ENCODE measurements around the gene L3MBTL3.

Gene L3MBTL3

DNA sequence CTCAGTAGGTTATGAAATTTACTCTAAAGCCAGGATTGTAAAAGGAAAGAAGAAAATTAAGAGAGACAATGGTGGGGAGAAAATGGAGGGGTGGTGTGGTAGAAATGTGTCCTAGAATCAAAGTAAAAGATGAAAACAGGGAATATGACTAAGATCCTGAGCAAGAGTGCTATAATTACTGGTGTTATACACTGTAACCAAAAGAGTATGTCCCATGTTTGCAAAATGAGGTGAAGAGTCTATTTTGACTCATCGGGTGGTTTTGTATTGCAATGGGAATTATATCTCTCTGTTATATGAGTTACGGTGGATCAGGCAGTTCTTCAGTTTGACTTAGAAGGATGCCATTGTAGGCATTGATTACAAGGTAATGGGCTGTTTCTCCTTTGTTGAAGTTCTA lies 8.5 kb downstream of the L3MBTL3 start:
- DNase-seq: no peak

- no peak for DNase-seq
Observed at GRCh38 chr6:130027948-130028347, 9.6 kb downstream of the L3MBTL3 start.

DNA sequence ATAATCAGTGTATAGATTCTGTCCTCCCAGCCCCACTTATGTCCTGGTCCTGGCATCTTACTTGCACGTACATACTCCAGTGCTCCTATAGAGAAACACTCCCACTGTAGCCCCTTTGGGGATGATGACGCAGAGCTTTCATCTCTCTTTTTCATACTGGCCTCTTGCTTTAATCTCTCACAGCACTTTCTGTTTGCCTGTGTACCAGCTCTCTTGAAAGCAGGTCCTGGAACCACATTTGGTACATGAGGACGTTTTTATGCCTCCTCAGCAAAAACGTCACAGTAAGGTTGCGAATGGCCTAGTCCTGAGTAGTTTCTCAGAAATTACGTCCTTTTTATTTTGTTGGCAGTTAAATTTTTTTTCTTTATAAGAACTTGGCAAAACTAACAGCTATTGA lies 10.8 kb downstream of the L3MBTL3 start:
- no peak for DNase-seq

GRCh38 chr6:130032758-130033340 lies 14.5 kb downstream of the L3MBTL3 start:
- no peak for DNase-seq

DNA sequence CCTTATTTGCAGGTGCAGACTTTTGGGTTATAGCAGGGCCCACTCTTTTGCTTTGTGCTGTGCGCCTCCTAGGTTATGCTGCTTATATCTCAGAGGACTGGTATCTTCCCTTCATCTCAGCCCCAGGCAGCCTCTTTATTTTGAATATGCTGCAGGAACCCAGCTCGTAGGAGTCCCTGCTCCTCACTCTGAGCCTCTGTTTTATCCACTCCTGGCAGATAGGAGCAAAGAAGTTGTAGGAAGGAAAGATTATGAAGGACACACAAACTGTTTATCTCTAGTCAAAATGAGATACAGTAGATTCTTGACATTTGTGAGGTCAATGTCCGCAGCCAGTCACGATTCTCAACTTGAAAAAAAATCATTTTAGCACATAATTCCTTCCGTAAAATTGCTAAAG lies 15.6 kb downstream of the L3MBTL3 start:
- no peak for DNase-seq

DNA sequence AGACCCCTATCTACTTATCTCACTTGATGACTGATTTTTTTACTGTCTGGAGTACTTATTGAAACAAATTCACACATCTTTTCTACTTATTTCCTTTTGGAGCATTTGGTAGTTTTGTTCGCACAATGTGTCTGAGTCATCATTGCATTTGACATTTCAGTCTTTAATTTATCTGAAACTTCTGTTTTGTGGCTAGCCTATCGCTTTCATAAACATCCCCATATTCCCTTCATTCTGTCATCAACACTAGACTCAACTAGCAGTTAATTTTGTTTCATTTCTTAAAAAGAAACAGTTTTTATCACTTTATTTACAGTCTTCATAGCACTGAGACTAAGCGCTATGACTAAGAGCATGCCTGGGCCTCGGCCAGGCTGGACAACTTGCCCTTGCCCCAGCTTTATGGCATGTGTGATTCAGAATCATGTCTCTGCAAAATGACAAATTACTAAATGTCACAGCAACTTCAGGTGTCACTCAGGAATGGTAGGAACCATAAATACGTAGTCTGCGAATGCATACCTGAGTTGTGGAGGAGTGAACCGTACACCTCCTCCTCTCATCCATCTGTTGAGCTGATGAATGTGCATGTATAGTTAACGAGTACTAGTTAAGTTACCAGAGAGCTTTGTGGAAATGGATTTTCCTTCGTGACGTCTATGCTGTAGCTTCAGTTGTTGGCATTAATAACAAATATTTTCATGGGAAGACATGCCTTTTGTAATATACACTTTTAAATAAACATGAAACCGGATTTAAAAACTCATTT lies 16.2 kb downstream of the L3MBTL3 start:
- DNase-seq: no peak

DNA sequence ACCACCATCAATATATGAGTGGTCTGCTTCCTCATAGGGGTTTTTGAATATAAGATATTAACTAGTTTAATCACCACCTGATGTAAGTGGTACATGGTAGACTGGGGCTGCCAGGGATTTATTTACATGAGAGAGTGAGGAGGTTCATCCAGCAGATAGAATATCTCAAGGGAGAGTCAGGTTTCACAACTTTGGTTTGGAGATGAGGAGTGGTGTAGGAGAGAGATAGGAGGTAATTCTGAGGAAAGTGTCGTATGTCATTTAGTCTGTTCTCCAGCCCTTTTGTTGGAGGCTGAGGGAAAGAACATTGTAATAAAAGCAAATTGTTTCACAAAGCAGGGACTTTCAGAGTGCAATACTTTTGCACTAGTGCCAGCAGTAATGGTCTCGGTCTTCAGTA lies 16.8 kb downstream of the L3MBTL3 start:
- no peak for DNase-seq

GRCh38 chr6:130037207-130037811 lies 18.9 kb downstream of the L3MBTL3 start:
- no peak for DNase-seq

- DNase-seq: no peak
Observed at GRCh38 chr6:130041594-130041993, 23.2 kb downstream of the L3MBTL3 start.

GRCh38 chr6:130043344-130043743 lies 25.0 kb downstream of the L3MBTL3 start:
- DNase-seq: no peak

GRCh38 chr6:130045622-130046021 lies 27.2 kb downstream of the L3MBTL3 start:
- no peak for DNase-seq

GRCh38 chr6:130046671-130047070 lies 28.3 kb downstream of the L3MBTL3 start:
- no peak for DNase-seq

- no peak for DNase-seq
Observed at GRCh38 chr6:130047088-130047995, 29.0 kb downstream of the L3MBTL3 start.

GRCh38 chr6:130050230-130050629 lies 31.8 kb downstream of the L3MBTL3 start:
- DNase-seq: no peak

DNA sequence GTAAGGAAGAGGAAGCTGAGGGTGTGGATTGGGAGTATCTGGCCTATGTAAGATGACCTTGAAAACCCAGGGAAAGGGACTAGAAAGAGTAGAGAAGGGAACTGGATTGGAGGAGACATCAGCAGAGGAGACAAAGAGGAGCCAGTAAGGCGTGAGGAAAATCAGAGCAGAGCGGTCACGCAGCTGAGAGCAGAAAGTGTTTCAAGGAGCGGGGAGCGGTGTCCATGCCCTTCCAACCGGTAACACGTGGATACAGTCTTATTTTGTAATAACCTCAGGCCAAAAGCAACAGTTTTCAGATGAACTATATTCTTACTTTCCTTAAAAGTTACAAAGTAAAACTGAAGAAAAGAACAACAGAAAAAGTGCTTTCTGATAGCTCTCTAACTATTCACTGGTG lies 36.3 kb downstream of the L3MBTL3 start:
- no peak for DNase-seq

GRCh38 chr6:130055271-130055670 lies 36.9 kb downstream of the L3MBTL3 start:
- DNase-seq: no peak

GRCh38 chr6:130057495-130057894 lies 39.1 kb downstream of the L3MBTL3 start:
- DNase-seq: no peak

DNA sequence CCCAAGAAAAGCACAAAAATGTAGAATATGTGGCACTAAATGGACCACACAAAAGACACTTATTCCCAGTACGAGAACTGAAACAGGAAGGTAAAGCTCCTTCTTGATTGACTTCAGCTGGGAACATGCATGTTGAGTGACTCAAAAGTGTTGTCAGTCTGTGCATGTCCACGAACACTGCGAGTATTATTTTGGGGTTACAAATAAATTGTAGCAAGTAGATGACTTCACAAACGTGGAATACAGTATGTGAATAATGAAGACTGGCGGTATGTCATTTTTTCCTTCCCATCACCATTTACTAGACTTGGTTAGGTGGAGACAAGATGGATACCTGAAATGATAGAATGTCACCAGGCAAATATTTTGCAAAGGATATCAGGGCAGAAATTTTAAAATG lies 45.4 kb downstream of the L3MBTL3 start:
- DNase-seq: no peak

- no peak for DNase-seq
Observed at GRCh38 chr6:130065609-130066156, 47.3 kb downstream of the L3MBTL3 start.

DNA sequence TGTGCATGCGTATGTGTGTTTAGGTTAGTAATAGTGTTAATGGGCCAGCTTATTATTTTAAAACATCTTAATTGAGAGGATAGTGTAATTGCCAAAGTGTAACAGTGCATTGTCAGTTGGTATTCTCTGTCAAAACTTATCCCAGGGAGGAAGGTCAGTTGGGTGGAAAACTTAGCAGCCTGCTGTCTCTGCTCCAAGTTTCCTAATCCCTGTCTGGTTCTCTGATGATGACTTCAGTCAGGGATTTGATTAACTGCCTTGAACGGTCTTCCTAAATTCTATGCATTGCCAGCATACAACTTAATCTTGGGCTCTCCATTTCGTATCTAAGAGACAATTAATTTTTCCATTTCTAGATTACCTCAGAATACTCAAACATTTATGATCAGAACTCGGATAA lies 51.1 kb downstream of the L3MBTL3 start:
- DNase-seq: no peak

DNA sequence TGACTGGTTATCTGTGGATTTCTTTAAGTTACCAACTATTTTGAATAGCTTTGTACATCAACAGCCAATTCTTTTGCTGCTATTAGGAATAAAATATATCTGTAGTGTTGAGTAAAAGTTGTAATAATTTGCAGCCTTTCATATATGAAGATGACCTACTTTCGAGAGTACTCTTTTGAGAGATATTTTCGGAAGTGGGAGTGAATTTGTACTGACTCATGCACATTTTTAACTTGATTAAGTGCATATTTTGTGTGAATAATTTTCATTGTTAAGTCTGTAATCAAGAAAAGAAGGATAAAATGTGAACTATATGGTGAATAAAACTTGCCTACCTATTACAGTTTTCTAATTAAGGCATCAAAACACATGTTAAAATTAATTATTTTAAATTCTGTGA lies 51.9 kb downstream of the L3MBTL3 start:
- DNase-seq: no peak

- DNase-seq: no peak
Observed at GRCh38 chr6:130070792-130071191, 52.4 kb downstream of the L3MBTL3 start.
